DMS153 (cell line): Measurements from ENCODE around the gene ITIH5.

ENCODE experiments used
- DNase-seq: peaks from one replicate; lab custom pipeline; 2025; lab: John Stamatoyannopoulos, UW

ITIH5 gene

GRCh38 chr10:7626283-7626682 lies 40.5 kb downstream of the ITIH5 start:
- no peak for DNase-seq

- no peak for DNase-seq
These were observed 40.9 kb downstream of the ITIH5 start for GRCh38 chr10:7625836-7626235.

- no peak for DNase-seq
These were observed 41.8 kb downstream of the ITIH5 start for GRCh38 chr10:7625009-7625408.

- DNase-seq, result no peak
These were observed 43.8 kb downstream of the ITIH5 start for GRCh38 chr10:7622969-7623368.

- DNase-seq, result no peak
These were observed 48.3 kb downstream of the ITIH5 start for GRCh38 chr10:7618461-7618860.

GRCh38 chr10:7611909-7612308 lies 54.9 kb downstream of the ITIH5 start:
- DNase-seq, result no peak

- DNase-seq, result no peak
These were observed 55.9 kb downstream of the ITIH5 start for GRCh38 chr10:7610651-7611389.

GRCh38 chr10:7610026-7610425 lies 56.7 kb downstream of the ITIH5 start:
- no peak for DNase-seq

- no peak for DNase-seq
These were observed 57.2 kb downstream of the ITIH5 start for GRCh38 chr10:7609556-7609955.

- no peak for DNase-seq
These were observed 58.8 kb downstream of the ITIH5 start for GRCh38 chr10:7608001-7608400.

GRCh38 chr10:7606951-7607404 lies 59.8 kb downstream of the ITIH5 start:
- no peak for DNase-seq

GRCh38 chr10:7605565-7606295 lies 61.0 kb downstream of the ITIH5 start:
- no peak for DNase-seq

GRCh38 chr10:7601023-7601656 lies 65.6 kb downstream of the ITIH5 start:
- DNase-seq, result no peak

GRCh38 chr10:7598771-7599170 lies 68.0 kb downstream of the ITIH5 start:
- no peak for DNase-seq

GRCh38 chr10:7596356-7596755 lies 70.4 kb downstream of the ITIH5 start:
- no peak for DNase-seq

GRCh38 chr10:7593905-7594304 lies 72.9 kb downstream of the ITIH5 start:
- no peak for DNase-seq

- no peak for DNase-seq
These were observed 73.7 kb downstream of the ITIH5 start for GRCh38 chr10:7593063-7593462.

GRCh38 chr10:7592627-7593026 lies 74.1 kb downstream of the ITIH5 start:
- no peak for DNase-seq

- no peak for DNase-seq
These were observed 76.5 kb downstream of the ITIH5 start for GRCh38 chr10:7590271-7590670.

- DNase-seq, result no peak
These were observed 77.0 kb downstream of the ITIH5 start for GRCh38 chr10:7589748-7590147.

GRCh38 chr10:7587865-7588188 lies 78.9 kb downstream of the ITIH5 start:
- DNase-seq, result no peak

GRCh38 chr10:7587168-7587864 lies 79.5 kb downstream of the ITIH5 start:
- DNase-seq, result no peak

GRCh38 chr10:7585228-7585627 lies 81.5 kb downstream of the ITIH5 start:
- DNase-seq, result no peak
